DND-41 (cell line): Measurements from ENCODE around the gene CACNA2D1.

Source experiments
- EZH2 ChIP-seq: IDR thresholded peaks from 3 replicates; pipeline ENCODE4 v1.6.1; 2012; ENCODE audit warnings: borderline replicate concordance, low read depth, mild to moderate bottlenecking, moderate library complexity, low read length, inconsistent platforms; ENCODE audit not compliant: severe bottlenecking
- TF ChIP-seq, protein P1 (sequence below): IDR thresholded peaks from 2 replicates; pipeline ENCODE4 v1.5.1; 2012; ENCODE audit warnings: borderline replicate concordance, low read length, moderate library complexity, mild to moderate bottlenecking; ENCODE audit not compliant: poor library complexity, severe bottlenecking; ENCODE audit errors: extremely low read depth

GRCh38 chr7:82183634-82184033 lies 259.9 kb downstream of the CACNA2D1 start:
- TF ChIP-seq, protein P1, sequence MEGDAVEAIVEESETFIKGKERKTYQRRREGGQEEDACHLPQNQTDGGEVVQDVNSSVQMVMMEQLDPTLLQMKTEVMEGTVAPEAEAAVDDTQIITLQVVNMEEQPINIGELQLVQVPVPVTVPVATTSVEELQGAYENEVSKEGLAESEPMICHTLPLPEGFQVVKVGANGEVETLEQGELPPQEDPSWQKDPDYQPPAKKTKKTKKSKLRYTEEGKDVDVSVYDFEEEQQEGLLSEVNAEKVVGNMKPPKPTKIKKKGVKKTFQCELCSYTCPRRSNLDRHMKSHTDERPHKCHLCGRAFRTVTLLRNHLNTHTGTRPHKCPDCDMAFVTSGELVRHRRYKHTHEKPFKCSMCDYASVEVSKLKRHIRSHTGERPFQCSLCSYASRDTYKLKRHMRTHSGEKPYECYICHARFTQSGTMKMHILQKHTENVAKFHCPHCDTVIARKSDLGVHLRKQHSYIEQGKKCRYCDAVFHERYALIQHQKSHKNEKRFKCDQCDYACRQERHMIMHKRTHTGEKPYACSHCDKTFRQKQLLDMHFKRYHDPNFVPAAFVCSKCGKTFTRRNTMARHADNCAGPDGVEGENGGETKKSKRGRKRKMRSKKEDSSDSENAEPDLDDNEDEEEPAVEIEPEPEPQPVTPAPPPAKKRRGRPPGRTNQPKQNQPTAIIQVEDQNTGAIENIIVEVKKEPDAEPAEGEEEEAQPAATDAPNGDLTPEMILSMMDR = no peak
- no peak for TF ChIP-seq EZH2
